HepG2 (cell line): ENCODE results near the gene CTDSP1. TPM values are rescaled to one million over a fixed set of nuclear protein-coding genes. Genes with fewer than 3 reads are reported as not detected.

Experiments used
- CEBPZ ChIP-seq: IDR thresholded peaks from 2 replicates; pipeline ENCODE4 v1.6.1; 2012; ENCODE audit warnings: low read length, improper control_type of control experiment
- GTF2F1 ChIP-seq: fragments of 150-350 bp; IDR thresholded peaks from 2 replicates; pipeline ENCODE4 v1.6.1; 2014; ENCODE audit warnings: low read length
- GTF3A ChIP-seq: sonication (generic); formaldehyde crosslinking; conservative IDR thresholded peaks from 2 replicates; pipeline ENCODE4 v1.4.0; 2020; ENCODE audit warnings: mild to moderate bottlenecking, missing genetic modification reagents
- MEF2D ChIP-seq: sonication (generic); formaldehyde crosslinking; IDR thresholded peaks from 2 replicates; pipeline ENCODE4 v1.5.1; 2020; ENCODE audit warnings: mild to moderate bottlenecking, missing genetic modification reagents
- RFXANK ChIP-seq: IDR thresholded peaks from 2 replicates; pipeline ENCODE4 v1.6.1; 2016
- RXRB ChIP-seq: IDR thresholded peaks from 2 replicates; pipeline ENCODE4 v1.6.1; 2016; ENCODE audit warnings: borderline replicate concordance, missing genetic modification reagents, missing compliant biosample characterization
- TAF1 ChIP-seq: sonication (generic); formaldehyde crosslinking; IDR thresholded peaks from 2 replicates; pipeline ENCODE4 v1.4.0; 2020; ENCODE audit warnings: missing genetic modification reagents
- ZBTB20 ChIP-seq: sonication (generic); formaldehyde crosslinking; IDR thresholded peaks from 2 replicates; pipeline ENCODE4 v1.8.1; 2023; ENCODE audit warnings: missing genetic modification reagents, low read depth, mild to moderate bottlenecking, borderline replicate concordance
- ZHX1 ChIP-seq: sonication (generic); formaldehyde crosslinking; IDR thresholded peaks from 2 replicates; pipeline ENCODE4 v1.8.1; 2022; ENCODE audit warnings: low read depth, mild to moderate bottlenecking, missing genetic modification reagents
- ZNF256 ChIP-seq: sonication (generic); formaldehyde crosslinking; conservative IDR thresholded peaks from 2 replicates; pipeline ENCODE4 v1.4.0; 2020; ENCODE audit warnings: missing genetic modification reagents
- ZNF556 ChIP-seq: sonication (generic); formaldehyde crosslinking; IDR thresholded peaks from 2 replicates; pipeline ENCODE4 v1.4.0; 2020; ENCODE audit warnings: mild to moderate bottlenecking, missing genetic modification reagents, borderline replicate concordance
- ZNF644 ChIP-seq: IDR thresholded peaks from 2 replicates; pipeline ENCODE4 v1.6.1; 2016; ENCODE audit warnings: low read depth
- polyA plus RNA-seq, 8 experiments: library from polyadenylated mRNA; depleted of rRNA in 3 of 8; stranded (reverse) in 7 of 8; unstranded in 1 of 8; fragments of >200 nt; fragmentation: Illumina TruSeq in 4 of 8; extraction: Trizol in 4 of 8; gene quantifications; 2 replicates each; pipeline versions ENCODE4 v1.2.1 to v1.2.3, GENCODE V29; 2011 to 2016; ENCODE audit warnings: low read depth in 4 of 8, missing spikeins in 1 of 8, mixed read lengths in 1 of 8; ENCODE audit not compliant: insufficient read depth in 1 of 8
- total RNA-seq, 5 experiments: library from RNA; depleted of rRNA; stranded (reverse); fragments of >200 nt; fragmentation: Illumina TruSeq; extraction: Trizol; gene quantifications; 2 replicates each; pipeline ENCODE4 v1.2.3, GENCODE V29; 2016; ENCODE audit warnings: low read depth in 1 of 5
- TF ChIP-seq, protein P1 (sequence below): sonication (generic); formaldehyde crosslinking; IDR thresholded peaks from 2 replicates; pipeline ENCODE4 v1.8.0; 2022; ENCODE audit warnings: low read depth, missing genetic modification reagents
- TF ChIP-seq, protein P2 (sequence below): sonication (generic); formaldehyde crosslinking; IDR thresholded peaks from 2 replicates; pipeline ENCODE4 v1.5.0; 2020; ENCODE audit warnings: missing genetic modification reagents, mild to moderate bottlenecking, borderline replicate concordance
- TF ChIP-seq, protein P3 (sequence below): sonication (generic); formaldehyde crosslinking; IDR thresholded peaks from 2 replicates; pipeline ENCODE4 v1.5.1; 2020; ENCODE audit warnings: mild to moderate bottlenecking, moderate library complexity, missing genetic modification reagents
- TF ChIP-seq, protein P4 (sequence below): sonication (generic); formaldehyde crosslinking; IDR thresholded peaks from 2 replicates; pipeline ENCODE4 v1.5.0; 2020; ENCODE audit warnings: mild to moderate bottlenecking, missing genetic modification reagents
- TF ChIP-seq, protein P5 (sequence below): sonication (generic); formaldehyde crosslinking; conservative IDR thresholded peaks from 2 replicates; pipeline ENCODE4 v1.8.0; 2022; ENCODE audit warnings: low read depth, missing genetic modification reagents

CTDSP1 gene
- total and polyA plus RNA-seq, 2 of the 13 experiments (the other 11 are each of a cell fraction or from before 2014, with no cell fraction given): 91.0 to 268 TPM

GRCh38 chr2:218405746-218406208 lies 6.1 kb downstream of the CTDSP1 start (continued):
- TF ChIP-seq ZHX1 (no peak), ZBTB20 (CRISPR knock-in tag) (peak; percentile 55; the same call in 1 of the 2 replicates), ZNF644 (no peak), ZNF556 (CRISPR knock-in tag) (0 out of 2 replicates have a peak, but pooled peaks have one; percentile 61), CEBPZ (no peak), RXRB (CRISPR knock-in tag) (peak; percentile 24; the same call in 1 of the 2 replicates), TAF1 (CRISPR knock-in tag) (0 out of 2 replicates have a peak, but pooled peaks have one; percentile 10), GTF3A (CRISPR knock-in tag) (no peak; the same call in 1 of the 2 replicates), GTF2F1 (no peak), MEF2D (peak; percentile 59; the same call in 1 of the 2 replicates), ZNF256 (CRISPR knock-in tag) (no peak), RFXANK (no peak)
- TF ChIP-seq, protein P1, sequence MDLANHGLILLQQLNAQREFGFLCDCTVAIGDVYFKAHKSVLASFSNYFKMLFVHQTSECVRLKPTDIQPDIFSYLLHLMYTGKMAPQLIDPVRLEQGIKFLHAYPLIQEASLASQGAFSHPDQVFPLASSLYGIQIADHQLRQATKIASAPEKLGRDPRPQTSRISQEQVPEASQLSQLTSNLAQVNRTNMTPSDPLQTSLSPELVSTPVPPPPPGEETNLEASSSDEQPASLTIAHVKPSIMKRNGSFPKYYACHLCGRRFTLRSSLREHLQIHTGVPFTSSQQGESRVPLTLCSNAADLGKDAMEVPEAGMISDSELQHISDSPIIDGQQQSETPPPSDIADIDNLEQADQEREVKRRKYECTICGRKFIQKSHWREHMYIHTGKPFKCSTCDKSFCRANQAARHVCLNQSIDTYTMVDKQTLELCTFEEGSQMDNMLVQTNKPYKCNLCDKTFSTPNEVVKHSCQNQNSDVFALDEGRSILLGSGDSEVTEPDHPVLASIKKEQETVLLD: no peak
- TF ChIP-seq, protein P2, sequence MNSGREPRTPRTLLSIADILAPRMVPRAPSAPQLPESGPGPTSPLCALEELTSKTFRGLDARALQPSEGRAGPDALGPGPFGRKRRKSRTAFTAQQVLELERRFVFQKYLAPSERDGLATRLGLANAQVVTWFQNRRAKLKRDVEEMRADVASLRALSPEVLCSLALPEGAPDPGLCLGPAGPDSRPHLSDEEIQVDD (CRISPR knock-in tag): no peak
- TF ChIP-seq, protein P3, sequence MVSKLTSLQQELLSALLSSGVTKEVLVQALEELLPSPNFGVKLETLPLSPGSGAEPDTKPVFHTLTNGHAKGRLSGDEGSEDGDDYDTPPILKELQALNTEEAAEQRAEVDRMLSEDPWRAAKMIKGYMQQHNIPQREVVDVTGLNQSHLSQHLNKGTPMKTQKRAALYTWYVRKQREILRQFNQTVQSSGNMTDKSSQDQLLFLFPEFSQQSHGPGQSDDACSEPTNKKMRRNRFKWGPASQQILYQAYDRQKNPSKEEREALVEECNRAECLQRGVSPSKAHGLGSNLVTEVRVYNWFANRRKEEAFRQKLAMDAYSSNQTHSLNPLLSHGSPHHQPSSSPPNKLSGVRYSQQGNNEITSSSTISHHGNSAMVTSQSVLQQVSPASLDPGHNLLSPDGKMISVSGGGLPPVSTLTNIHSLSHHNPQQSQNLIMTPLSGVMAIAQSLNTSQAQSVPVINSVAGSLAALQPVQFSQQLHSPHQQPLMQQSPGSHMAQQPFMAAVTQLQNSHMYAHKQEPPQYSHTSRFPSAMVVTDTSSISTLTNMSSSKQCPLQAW (CRISPR knock-in tag): peak; percentile 63
- TF ChIP-seq, protein P4, sequence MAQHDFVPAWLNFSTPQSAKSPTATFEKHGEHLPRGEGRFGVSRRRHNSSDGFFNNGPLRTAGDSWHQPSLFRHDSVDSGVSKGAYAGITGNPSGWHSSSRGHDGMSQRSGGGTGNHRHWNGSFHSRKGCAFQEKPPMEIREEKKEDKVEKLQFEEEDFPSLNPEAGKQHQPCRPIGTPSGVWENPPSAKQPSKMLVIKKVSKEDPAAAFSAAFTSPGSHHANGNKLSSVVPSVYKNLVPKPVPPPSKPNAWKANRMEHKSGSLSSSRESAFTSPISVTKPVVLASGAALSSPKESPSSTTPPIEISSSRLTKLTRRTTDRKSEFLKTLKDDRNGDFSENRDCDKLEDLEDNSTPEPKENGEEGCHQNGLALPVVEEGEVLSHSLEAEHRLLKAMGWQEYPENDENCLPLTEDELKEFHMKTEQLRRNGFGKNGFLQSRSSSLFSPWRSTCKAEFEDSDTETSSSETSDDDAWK (CRISPR knock-in tag): no peak
- TF ChIP-seq, protein P5, sequence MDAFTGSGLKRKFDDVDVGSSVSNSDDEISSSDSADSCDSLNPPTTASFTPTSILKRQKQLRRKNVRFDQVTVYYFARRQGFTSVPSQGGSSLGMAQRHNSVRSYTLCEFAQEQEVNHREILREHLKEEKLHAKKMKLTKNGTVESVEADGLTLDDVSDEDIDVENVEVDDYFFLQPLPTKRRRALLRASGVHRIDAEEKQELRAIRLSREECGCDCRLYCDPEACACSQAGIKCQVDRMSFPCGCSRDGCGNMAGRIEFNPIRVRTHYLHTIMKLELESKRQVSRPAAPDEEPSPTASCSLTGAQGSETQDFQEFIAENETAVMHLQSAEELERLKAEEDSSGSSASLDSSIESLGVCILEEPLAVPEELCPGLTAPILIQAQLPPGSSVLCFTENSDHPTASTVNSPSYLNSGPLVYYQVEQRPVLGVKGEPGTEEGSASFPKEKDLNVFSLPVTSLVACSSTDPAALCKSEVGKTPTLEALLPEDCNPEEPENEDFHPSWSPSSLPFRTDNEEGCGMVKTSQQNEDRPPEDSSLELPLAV (CRISPR knock-in tag): no peak; the same call in 1 of the 2 replicates
